Parathyroid adenoma (tissue), 2 donors: ENCODE data around the gene SCN4B.

Source experiments
- H2AFZ ChIP-seq: fragments of 300-600 bp; sonication (generic); one replicate; pipeline ENCODE4 v1.7.0; 2017; ENCODE audit warnings: antibody characterized with exemption, mild to moderate bottlenecking
- H3K27ac ChIP-seq: fragments of 300-600 bp; sonication (generic); one replicate; pipeline ENCODE4 v1.7.0; 2017
- H3K27me3 ChIP-seq: fragments of 300-600 bp; sonication (generic); one replicate; pipeline ENCODE4 v1.7.0; 2017; ENCODE audit warnings: low read length; ENCODE audit not compliant: control insufficient read depth, insufficient read depth
- H3K36me3 ChIP-seq: fragments of 300-600 bp; sonication (generic); one replicate; pipeline ENCODE4 v1.7.0; 2017; ENCODE audit warnings: low read length; ENCODE audit not compliant: control insufficient read depth, insufficient read depth
- H3K4me1 ChIP-seq: fragments of 300-600 bp; sonication (generic); one replicate; pipeline ENCODE4 v1.7.0; 2017; ENCODE audit warnings: control low read depth
- H3K4me2 ChIP-seq: fragments of 300-600 bp; sonication (generic); one replicate; pipeline ENCODE4 v1.7.0; 2017; ENCODE audit warnings: low read length
- H3K4me3 ChIP-seq: fragments of 300-600 bp; sonication (generic); one replicate; pipeline ENCODE4 v1.7.0; 2017; ENCODE audit warnings: low read depth, low read length
- H3K79me2 ChIP-seq: fragments of 300-600 bp; sonication (generic); one replicate; pipeline ENCODE4 v1.7.0; 2017; ENCODE audit warnings: control low read depth
- H3K9ac ChIP-seq: fragments of 300-600 bp; sonication (generic); one replicate; pipeline ENCODE4 v1.7.0; 2017; ENCODE audit warnings: mild to moderate bottlenecking
- H3K9me3 ChIP-seq: fragments of 300-600 bp; sonication (generic); one replicate; pipeline ENCODE4 v1.7.0; 2017; ENCODE audit warnings: low read length; ENCODE audit not compliant: control insufficient read depth
- TF ChIP-seq, protein P1 (sequence below): fragments of 300-600 bp; sonication (generic); IDR thresholded peaks from one replicate; pipeline ENCODE4 v1.7.0; 2017; ENCODE audit warnings: antibody characterized with exemption, mild to moderate bottlenecking
- donor health status: primary hyperparathyroidism.

The SCN4B gene

DNA sequence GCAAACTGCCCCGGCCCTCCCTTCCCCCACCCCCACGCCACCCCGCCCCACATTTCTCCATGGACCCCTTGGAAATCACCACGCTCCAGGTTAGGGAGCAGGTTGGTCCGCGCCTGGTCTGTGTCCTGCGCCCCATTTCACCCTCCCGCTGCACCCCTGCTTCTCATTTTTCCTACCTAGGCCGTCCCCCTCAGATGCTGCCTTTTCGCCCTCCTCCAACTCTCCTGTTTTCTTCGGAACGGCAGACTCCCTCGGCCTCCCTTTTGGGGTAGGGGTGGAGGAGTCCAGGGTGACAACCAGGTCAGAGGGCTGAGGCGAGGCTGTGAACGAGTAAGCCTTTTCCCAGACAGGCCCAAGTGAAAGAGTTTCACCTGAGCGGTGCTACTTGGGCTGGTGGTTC, 893 bp upstream of the SCN4B start:
- Histone ChIP-seq H3K27me3 (no peaks in the 10 kb centered on the region), H3K36me3 (no peaks in the 10 kb centered on the region), H3K4me3 (no peak overlapping the region), H3K27ac (no peak overlapping the region), H3K9me3 (no peaks in the 10 kb centered on the region), H3K9ac (no peak overlapping the region), H2AFZ (no peak overlapping the region), H3K4me2 (no peak overlapping the region), H3K79me2 (no peaks in the 10 kb centered on the region), H3K4me1 (no peaks in the 10 kb centered on the region)
- TF ChIP-seq, protein P1, sequence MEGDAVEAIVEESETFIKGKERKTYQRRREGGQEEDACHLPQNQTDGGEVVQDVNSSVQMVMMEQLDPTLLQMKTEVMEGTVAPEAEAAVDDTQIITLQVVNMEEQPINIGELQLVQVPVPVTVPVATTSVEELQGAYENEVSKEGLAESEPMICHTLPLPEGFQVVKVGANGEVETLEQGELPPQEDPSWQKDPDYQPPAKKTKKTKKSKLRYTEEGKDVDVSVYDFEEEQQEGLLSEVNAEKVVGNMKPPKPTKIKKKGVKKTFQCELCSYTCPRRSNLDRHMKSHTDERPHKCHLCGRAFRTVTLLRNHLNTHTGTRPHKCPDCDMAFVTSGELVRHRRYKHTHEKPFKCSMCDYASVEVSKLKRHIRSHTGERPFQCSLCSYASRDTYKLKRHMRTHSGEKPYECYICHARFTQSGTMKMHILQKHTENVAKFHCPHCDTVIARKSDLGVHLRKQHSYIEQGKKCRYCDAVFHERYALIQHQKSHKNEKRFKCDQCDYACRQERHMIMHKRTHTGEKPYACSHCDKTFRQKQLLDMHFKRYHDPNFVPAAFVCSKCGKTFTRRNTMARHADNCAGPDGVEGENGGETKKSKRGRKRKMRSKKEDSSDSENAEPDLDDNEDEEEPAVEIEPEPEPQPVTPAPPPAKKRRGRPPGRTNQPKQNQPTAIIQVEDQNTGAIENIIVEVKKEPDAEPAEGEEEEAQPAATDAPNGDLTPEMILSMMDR = no peak

DNA sequence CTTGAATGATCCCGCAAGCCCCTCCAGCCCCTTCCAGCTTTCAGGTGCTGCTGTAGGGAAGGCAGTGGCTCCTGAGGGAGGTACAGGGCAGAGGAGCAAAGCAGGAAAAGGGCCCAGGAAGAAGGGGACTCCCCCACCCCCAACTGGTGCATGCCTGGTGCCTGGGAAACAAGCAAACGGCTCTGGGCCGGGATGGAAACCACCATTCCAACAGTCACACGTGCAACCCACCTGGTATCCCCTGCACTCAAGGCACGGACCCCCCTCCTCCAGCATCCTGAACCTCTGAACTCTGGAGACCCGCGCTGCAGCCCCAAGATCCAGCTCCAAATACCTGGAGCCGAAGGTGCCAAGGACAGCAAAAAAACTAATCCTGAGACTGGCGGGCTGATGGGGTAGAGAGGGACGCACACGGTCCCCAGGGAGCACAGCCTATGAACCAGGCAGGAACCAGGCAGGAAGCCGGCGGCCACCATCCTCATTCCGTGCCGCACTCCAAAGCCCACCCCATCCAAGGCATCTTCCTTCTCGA, 537 bp downstream of the SCN4B start:
- H2AFZ ChIP-seq = peak overlapping the region; percentile 9
- H3K4me2 ChIP-seq = peak overlapping the region; percentile 74
- H3K4me3 ChIP-seq = no peak overlapping the region
- H3K36me3 ChIP-seq = no peaks in the 10 kb centered on the region
- H3K27me3 ChIP-seq = no peaks in the 10 kb centered on the region
- H3K9ac ChIP-seq = no peak overlapping the region
- H3K9me3 ChIP-seq = no peaks in the 10 kb centered on the region
- TF ChIP-seq, protein P1 = no peak
- no peak overlapping the region for H3K27ac ChIP-seq
- no peaks in the 10 kb centered on the region for H3K4me1 ChIP-seq
- H3K79me2 ChIP-seq = no peaks in the 10 kb centered on the region

DNA sequence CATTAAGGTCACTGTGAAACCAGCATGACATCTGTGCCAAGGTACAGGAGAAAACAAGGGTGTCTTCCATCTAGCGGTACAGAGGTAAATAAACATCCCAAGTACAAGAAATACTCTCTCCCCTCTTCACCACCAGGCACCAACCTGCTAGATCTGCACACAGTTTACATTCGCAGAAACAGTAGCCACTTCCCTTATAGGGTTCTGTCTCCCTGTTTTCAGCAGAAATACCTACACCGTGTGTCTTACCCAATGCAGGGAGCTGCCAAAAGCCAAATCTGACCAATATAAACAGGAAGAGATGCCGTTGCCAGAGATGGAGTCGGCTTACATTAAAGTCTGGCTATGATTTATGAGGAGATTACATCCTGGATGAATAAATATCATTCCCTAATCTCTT, 1.2 kb downstream of the SCN4B start:
- Histone ChIP-seq H3K4me3 (no peak overlapping the region), H3K4me1 (no peaks in the 10 kb centered on the region), H3K27me3 (no peaks in the 10 kb centered on the region)

DNA sequence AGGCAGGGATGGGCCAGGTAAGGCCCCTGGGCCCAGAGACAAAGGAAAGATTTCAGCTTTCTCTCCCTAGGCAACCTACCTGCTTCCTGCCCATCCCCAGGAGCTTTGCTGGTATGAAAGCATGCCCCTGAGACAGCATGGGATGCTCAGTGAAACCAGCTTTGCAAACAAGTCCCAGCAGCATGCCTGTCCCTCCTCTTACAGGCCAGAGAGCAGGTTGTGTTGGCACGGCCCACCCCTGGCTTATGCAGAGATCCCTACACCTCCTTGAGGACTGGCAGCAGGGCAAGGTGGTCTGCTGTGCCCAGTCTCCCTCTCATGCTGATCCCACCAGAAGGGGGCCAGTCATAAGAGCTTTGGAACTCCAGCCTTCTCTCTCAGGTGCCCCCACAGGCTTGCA, 3.1 kb downstream of the SCN4B start:
- TF ChIP-seq, protein P1 = no peak

More for the DNA sequence above, 1.2 kb downstream of the SCN4B start:
- Histone ChIP-seq H2AFZ (no peak overlapping the region), H3K9me3 (no peaks in the 10 kb centered on the region), H3K79me2 (no peaks in the 10 kb centered on the region), H3K36me3 (no peaks in the 10 kb centered on the region), H3K27ac (no peak overlapping the region), H3K9ac (no peak overlapping the region), H3K4me2 (no peak overlapping the region)
- TF ChIP-seq, protein P1 = no peak

DNA sequence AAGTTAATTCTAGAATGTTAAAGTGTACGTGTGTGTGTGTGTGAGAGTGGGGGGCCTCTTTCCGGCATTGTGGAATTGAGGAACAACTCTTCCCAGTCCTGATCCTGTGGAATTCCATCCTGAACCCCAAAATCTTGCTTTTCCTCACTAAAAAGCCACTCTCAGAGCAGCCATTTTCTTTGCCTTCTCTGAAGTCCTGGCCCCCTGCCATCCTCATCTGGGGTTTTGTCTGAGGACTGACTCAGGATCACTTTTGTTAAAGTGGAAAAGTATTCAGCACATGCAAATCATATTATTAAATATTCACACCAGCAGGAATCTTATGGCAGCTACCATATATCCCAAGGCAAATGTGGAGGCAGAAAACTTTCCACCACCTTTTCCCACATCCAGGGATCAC, 3.8 kb downstream of the SCN4B start:
- H3K27ac ChIP-seq = no peak overlapping the region
- H3K9ac ChIP-seq = no peak overlapping the region
- no peak overlapping the region for H3K4me2 ChIP-seq
- H3K4me3 ChIP-seq = no peak overlapping the region
- no peaks in the 10 kb centered on the region for H3K9me3 ChIP-seq
- no peaks in the 10 kb centered on the region for H3K79me2 ChIP-seq
- no peaks in the 10 kb centered on the region for H3K4me1 ChIP-seq
- TF ChIP-seq, protein P1 = no peak
- no peak overlapping the region for H2AFZ ChIP-seq
- H3K36me3 ChIP-seq = no peaks in the 10 kb centered on the region
- no peaks in the 10 kb centered on the region for H3K27me3 ChIP-seq

More for the DNA sequence above, 3.1 kb downstream of the SCN4B start:
- Histone ChIP-seq H3K9me3 (no peaks in the 10 kb centered on the region), H3K4me2 (no peak overlapping the region), H2AFZ (no peak overlapping the region), H3K36me3 (no peaks in the 10 kb centered on the region), H3K4me3 (no peak overlapping the region), H3K4me1 (no peaks in the 10 kb centered on the region), H3K79me2 (no peaks in the 10 kb centered on the region), H3K27me3 (no peaks in the 10 kb centered on the region), H3K9ac (no peak overlapping the region), H3K27ac (no peak overlapping the region)
